Endothelial cell of umbilical vein (primary cell): ENCODE data around the gene CHMP4B.

Experiments
- CTCF ChIP-seq, 2 donors: IDR thresholded peaks; 1 replicate in 1 of 2; 2 replicates in 1 of 2; pipeline ENCODE4 v1.5.1; 2011; ENCODE audit warnings: low read length in 2 of 2, mild to moderate bottlenecking in 2 of 2, moderate library complexity in 2 of 2, control low read depth in 1 of 2, inconsistent platforms in 1 of 2, low read depth in 1 of 2; ENCODE audit not compliant: insufficient read depth in 1 of 2; ENCODE audit errors: extremely low read depth in 1 of 2
- EZH2 ChIP-seq: IDR thresholded peaks from 2 replicates; pipeline ENCODE4 v1.6.1; 2012; ENCODE audit warnings: borderline replicate concordance, low read depth, mild to moderate bottlenecking, moderate library complexity, low read length, inconsistent platforms; ENCODE audit not compliant: severe bottlenecking
- MAX ChIP-seq: IDR thresholded peaks from 2 replicates; pipeline ENCODE4 v1.6.1; 2011; ENCODE audit not compliant: insufficient read depth, insufficient read length
- MYC ChIP-seq: IDR thresholded peaks from one replicate; pipeline ENCODE4 v1.6.1; 2011; ENCODE audit warnings: mild to moderate bottlenecking, low read depth, low read length
- POLR2A ChIP-seq: IDR thresholded peaks from 2 replicates; pipeline ENCODE4 v1.6.1; 2012; ENCODE audit warnings: low read depth, mild to moderate bottlenecking, control low read depth, low read length
- POLR2AphosphoS5 ChIP-seq: IDR thresholded peaks from 2 replicates; pipeline ENCODE4 v1.6.1; 2012; ENCODE audit warnings: low read depth, mild to moderate bottlenecking, control low read depth, low read length, moderate library complexity; ENCODE audit not compliant: insufficient read depth

- TF ChIP-seq CTCF (IDR thresholded peaks at IDR 0.05; ENCODE audit: extremely low read depth in 1 of 2, insufficient read depth in 1 of 2, low read depth in 1 of 2, low read length in 2 of 2), result no peak
- no peak for TF ChIP-seq POLR2A
- TF ChIP-seq EZH2, result no peak
- TF ChIP-seq MYC, result no peak
- TF ChIP-seq POLR2AphosphoS5, result no peak
- no peak for TF ChIP-seq MAX
These were observed 52.5 kb downstream of the CHMP4B start for GRCh38 chr20:33863440-33864323.
